Neural progenitor cell (in vitro differentiated cells): ENCODE data around the gene KRT77. TPM values are rescaled to one million over a fixed set of nuclear protein-coding genes. Genes with fewer than 3 reads are reported as not detected.

Experiments used
- DNase-seq: peaks from one replicate; pipeline ENCODE4 v3.0.0-alpha.2; 2016; ENCODE audit warnings: low spot score
- H2AFZ ChIP-seq: fragments of 200-600 bp; sonication (generic); replicated peaks from 2 replicates; pipeline ENCODE4 v1.6.1; 2016; ENCODE audit warnings: antibody characterized with exemption
- H3F3A ChIP-seq: fragments of 200-600 bp; sonication (generic); 2 replicates; pipeline ENCODE4 v1.6.1; 2016; ENCODE audit warnings: antibody characterized with exemption, low read depth
- H3K27ac ChIP-seq: fragments of 200-600 bp; sonication (generic); 2 replicates; pipeline ENCODE4 v1.5.1; 2016; ENCODE audit warnings: mild to moderate bottlenecking
- H3K27me3 ChIP-seq: fragments of 200-600 bp; sonication (generic); 2 replicates; pipeline ENCODE4 v1.6.1; 2016; ENCODE audit warnings: mild to moderate bottlenecking, moderate library complexity
- H3K36me3 ChIP-seq: fragments of 200-600 bp; sonication (generic); 2 replicates; pipeline ENCODE4 v1.5.1; 2016
- H3K4me1 ChIP-seq: fragments of 200-600 bp; sonication (generic); 2 replicates; pipeline ENCODE4 v1.6.1; 2016; ENCODE audit warnings: mixed run types
- H3K4me2 ChIP-seq: fragments of 200-600 bp; sonication (generic); 2 replicates; pipeline ENCODE4 v1.6.1; 2016
- H3K4me3 ChIP-seq: fragments of 200-600 bp; sonication (generic); 2 replicates; pipeline ENCODE4 v1.5.1; 2016
- H3K79me2 ChIP-seq: fragments of 200-600 bp; sonication (generic); 2 replicates; pipeline ENCODE4 v1.6.1; 2016; ENCODE audit warnings: low read depth
- H3K9ac ChIP-seq: fragments of 200-600 bp; sonication (generic); 2 replicates; pipeline ENCODE4 v1.6.1; 2016
- H3K9me3 ChIP-seq: fragments of 200-600 bp; sonication (generic); 2 replicates; pipeline ENCODE4 v1.5.1; 2016; ENCODE audit warnings: low read depth
- H4K20me1 ChIP-seq: fragments of 200-600 bp; sonication (generic); 2 replicates; pipeline ENCODE4 v1.6.1; 2016; ENCODE audit warnings: low read depth
- H3K27ac Mint-ChIP-seq: 3 replicates; pipeline ENCODE4 v1.8.0; 2021; ENCODE audit warnings: mixed read lengths
- H3K27me3 Mint-ChIP-seq: 2 replicates; pipeline ENCODE4 v1.8.0; 2022; ENCODE audit warnings: low read depth, mild to moderate bottlenecking, inconsistent platforms, moderate library complexity, mixed read lengths; ENCODE audit not compliant: insufficient read depth
- H3K36me3 Mint-ChIP-seq: 3 replicates; pipeline ENCODE4 v1.8.0; 2021; ENCODE audit warnings: mixed read lengths
- H3K4me1 Mint-ChIP-seq: 3 replicates; pipeline ENCODE4 v1.8.0; 2021; ENCODE audit warnings: mixed read lengths
- H3K4me3 Mint-ChIP-seq: 3 replicates; pipeline ENCODE4 v1.8.0; 2021; ENCODE audit warnings: mild to moderate bottlenecking, moderate library complexity, mixed read lengths
- H3K9me3 Mint-ChIP-seq: 3 replicates; pipeline ENCODE4 v1.8.0; 2020; ENCODE audit warnings: mixed read lengths
- EZH2 ChIP-seq: fragments of 200-600 bp; sonication (generic); IDR thresholded peaks from 2 replicates; pipeline ENCODE4 v1.6.1; 2017; ENCODE audit warnings: antibody characterized with exemption, mild to moderate bottlenecking, moderate library complexity
- EZH2phosphoT487 ChIP-seq: fragments of 200-600 bp; sonication (generic); IDR thresholded peaks from 2 replicates; pipeline ENCODE4 v1.6.1; 2017; ENCODE audit warnings: antibody characterized with exemption
- total RNA-seq: library from RNA; depleted of rRNA; stranded (reverse); fragments of >200 nt; gene quantifications from 2 replicates; pipeline ENCODE4 v1.2.3, GENCODE V29; 2015; ENCODE audit warnings: low replicate concordance
- TF ChIP-seq, protein P1 (sequence below): fragments of 200-600 bp; sonication (generic); IDR thresholded peaks from 2 replicates; pipeline ENCODE4 v1.5.1; 2017; ENCODE audit warnings: antibody characterized with exemption, mild to moderate bottlenecking

Gene KRT77
- total RNA-seq, 1 donor from 2014 or later = 0.47 TPM

DNA sequence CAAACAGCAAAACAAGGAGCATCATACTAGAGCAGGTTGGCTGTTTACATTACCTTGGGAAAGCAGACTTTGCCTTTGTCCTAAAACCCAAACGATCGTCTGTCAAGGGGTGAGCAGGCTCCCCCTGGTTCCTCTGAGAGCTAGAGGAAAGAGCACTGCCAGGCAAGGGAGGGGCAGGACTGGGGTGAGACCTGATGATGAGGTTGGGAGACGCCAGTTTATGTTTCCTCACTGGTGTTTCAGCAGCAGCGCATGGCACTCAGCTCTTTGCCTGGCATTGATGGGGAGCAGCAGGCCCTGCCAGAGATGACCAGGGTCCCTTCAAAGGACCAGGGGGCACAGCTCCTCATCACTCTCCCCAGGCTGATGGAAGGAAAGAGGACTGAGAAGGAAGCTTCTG is 43.4 kb downstream of the KRT77 start:
- DNase-seq = no peak
- Mint-ChIP-seq H3K9me3 (no peaks in the 10 kb centered on the region), H3K4me3 (no peak overlapping the region), H3K36me3 (no peaks in the 10 kb centered on the region), H3K4me1 (peaks cover 9% of the 10 kb centered on the region), H3K27me3 (peaks cover 8% of the 10 kb centered on the region), H3K27ac (no peak overlapping the region)
- H3K9ac ChIP-seq = no peak overlapping the region
- TF ChIP-seq EZH2phosphoT487 = no peak
- TF ChIP-seq, protein P1, sequence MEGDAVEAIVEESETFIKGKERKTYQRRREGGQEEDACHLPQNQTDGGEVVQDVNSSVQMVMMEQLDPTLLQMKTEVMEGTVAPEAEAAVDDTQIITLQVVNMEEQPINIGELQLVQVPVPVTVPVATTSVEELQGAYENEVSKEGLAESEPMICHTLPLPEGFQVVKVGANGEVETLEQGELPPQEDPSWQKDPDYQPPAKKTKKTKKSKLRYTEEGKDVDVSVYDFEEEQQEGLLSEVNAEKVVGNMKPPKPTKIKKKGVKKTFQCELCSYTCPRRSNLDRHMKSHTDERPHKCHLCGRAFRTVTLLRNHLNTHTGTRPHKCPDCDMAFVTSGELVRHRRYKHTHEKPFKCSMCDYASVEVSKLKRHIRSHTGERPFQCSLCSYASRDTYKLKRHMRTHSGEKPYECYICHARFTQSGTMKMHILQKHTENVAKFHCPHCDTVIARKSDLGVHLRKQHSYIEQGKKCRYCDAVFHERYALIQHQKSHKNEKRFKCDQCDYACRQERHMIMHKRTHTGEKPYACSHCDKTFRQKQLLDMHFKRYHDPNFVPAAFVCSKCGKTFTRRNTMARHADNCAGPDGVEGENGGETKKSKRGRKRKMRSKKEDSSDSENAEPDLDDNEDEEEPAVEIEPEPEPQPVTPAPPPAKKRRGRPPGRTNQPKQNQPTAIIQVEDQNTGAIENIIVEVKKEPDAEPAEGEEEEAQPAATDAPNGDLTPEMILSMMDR = no peak
- no peak for TF ChIP-seq EZH2
- H3K27me3 ChIP-seq = no peaks in the 10 kb centered on the region
- H3K9me3 ChIP-seq = no peaks in the 10 kb centered on the region
- no peaks in the 10 kb centered on the region for H3K79me2 ChIP-seq
- no peak overlapping the region for H3K4me2 ChIP-seq
- no peaks in the 10 kb centered on the region for H3K36me3 ChIP-seq
- H4K20me1 ChIP-seq = no peaks in the 10 kb centered on the region
- no peak overlapping the region for H3K27ac ChIP-seq
- no peak overlapping the region for H2AFZ ChIP-seq
- no peaks in the 10 kb centered on the region for H3F3A ChIP-seq
- H3K4me3 ChIP-seq = no peak overlapping the region
- peaks cover 8% of the 10 kb centered on the region for H3K4me1 ChIP-seq

DNA sequence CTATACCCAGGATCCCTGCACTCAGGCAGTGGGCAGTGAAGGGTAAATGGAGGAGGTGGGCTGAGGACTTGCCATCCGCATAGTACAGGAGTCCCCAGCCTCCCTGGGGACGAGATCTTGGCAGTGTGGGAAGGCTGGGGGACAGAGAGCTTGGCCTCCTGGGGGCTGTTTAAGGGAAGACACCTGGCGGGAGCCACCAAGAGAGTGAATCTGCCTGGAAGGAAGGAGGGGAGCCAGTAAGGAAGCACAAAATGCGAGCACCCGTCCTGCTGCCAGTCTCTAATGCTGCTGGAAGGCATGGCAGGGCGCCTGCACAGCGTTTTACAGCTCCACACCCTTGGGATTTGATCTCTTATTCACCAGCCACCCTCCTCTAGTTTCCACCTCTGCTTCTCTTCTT is 43.9 kb downstream of the KRT77 start:
- Histone ChIP-seq H3F3A (no peaks in the 10 kb centered on the region), H3K27me3 (no peaks in the 10 kb centered on the region), H3K4me2 (no peak overlapping the region), H3K27ac (no peak overlapping the region), H3K9me3 (no peaks in the 10 kb centered on the region), H3K4me3 (no peak overlapping the region), H3K79me2 (no peaks in the 10 kb centered on the region), H2AFZ (no peak overlapping the region), H3K4me1 (peaks cover 11% of the 10 kb centered on the region), H4K20me1 (no peaks in the 10 kb centered on the region), H3K36me3 (no peaks in the 10 kb centered on the region), H3K9ac (no peak overlapping the region)
- Mint-ChIP-seq H3K9me3 (no peaks in the 10 kb centered on the region), H3K27me3 (peaks cover 8% of the 10 kb centered on the region), H3K27ac (no peak overlapping the region), H3K4me3 (no peak overlapping the region), H3K36me3 (no peaks in the 10 kb centered on the region), H3K4me1 (peaks cover 9% of the 10 kb centered on the region)
- TF ChIP-seq EZH2 = no peak
- TF ChIP-seq EZH2phosphoT487 = no peak
- TF ChIP-seq, protein P1 = no peak
- DNase-seq = no peak

DNA sequence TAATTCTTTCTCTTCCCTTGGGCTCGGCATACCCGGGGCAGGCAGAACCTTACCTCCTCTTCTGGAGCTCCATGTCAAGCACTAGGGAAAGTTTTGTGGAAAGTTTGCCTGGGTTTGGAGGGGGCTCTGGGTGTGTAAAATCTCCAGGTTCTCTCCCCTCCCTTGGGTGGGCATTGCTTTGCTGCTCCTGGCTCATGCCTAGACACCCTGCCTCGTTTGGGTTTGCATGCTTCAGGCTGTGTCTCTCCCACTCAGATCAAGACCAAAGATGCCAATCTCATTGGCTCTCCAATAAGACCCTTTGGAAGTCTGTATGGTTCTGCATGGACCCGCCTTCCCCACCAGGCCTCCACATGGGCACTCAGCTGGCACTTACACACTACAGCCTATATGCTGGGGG is 45.1 kb downstream of the KRT77 start:
- Histone ChIP-seq H3K27me3 (no peaks in the 10 kb centered on the region), H4K20me1 (no peaks in the 10 kb centered on the region), H3K27ac (no peak overlapping the region), H3K36me3 (no peaks in the 10 kb centered on the region), H3K9ac (no peak overlapping the region), H3K9me3 (no peaks in the 10 kb centered on the region), H3K4me2 (no peak overlapping the region), H2AFZ (no peak overlapping the region), H3K4me1 (peaks cover 11% of the 10 kb centered on the region), H3K79me2 (no peaks in the 10 kb centered on the region), H3F3A (no peaks in the 10 kb centered on the region), H3K4me3 (no peak overlapping the region)
- Mint-ChIP-seq H3K4me1 (peaks cover 9% of the 10 kb centered on the region), H3K27ac (no peak overlapping the region), H3K36me3 (no peaks in the 10 kb centered on the region), H3K27me3 (peaks cover 8% of the 10 kb centered on the region), H3K4me3 (no peak overlapping the region), H3K9me3 (no peaks in the 10 kb centered on the region)
- TF ChIP-seq EZH2 (no peak), EZH2phosphoT487 (no peak)
- TF ChIP-seq, protein P1 = no peak
- DNase-seq = no peak
